IMR-90 (cell line): ENCODE measurements around the gene CALCOCO1. TPM values are rescaled to one million over a fixed set of nuclear protein-coding genes. Genes with fewer than 3 reads are reported as not detected.

Experiments
- ATAC-seq: fragments of 200-7000 bp; cut with Tn5 transposase; 2 replicates; pipeline ENCODE4 v1.9.1; 2020; ENCODE audit warnings: low read depth, mild to moderate bottlenecking, moderate library complexity
- BruUV-seq: library from RNA; stranded (reverse); fragments of 400-500 nt; replicated peaks from 2 replicates; lab custom pipeline; 2021; lab: Mats Ljungman, UMichigan
- CTCF ChIA-PET: fragments of 300-600 bp; formaldehyde crosslinking; extraction: SDS; loops from one replicate; lab custom pipeline; 2021; ENCODE audit warnings: antibody characterized with exemption; lab: Yijun Ruan, JAX
- POLR2A ChIA-PET: fragments of 300-600 bp; sonication (Branson Sonifier 250); formaldehyde crosslinking; loops from one replicate; lab custom pipeline; 2022; ENCODE audit warnings: antibody characterized with exemption; ENCODE audit not compliant: unreplicated experiment; lab: Charles Lee
- DNase-seq: peaks from one replicate; pipeline ENCODE4 v3.0.0; 2013
- H2AFZ ChIP-seq: replicated peaks from 2 replicates; pipeline ENCODE3; 2013; ENCODE audit warnings: low read length, mild to moderate bottlenecking; ENCODE audit not compliant: poor library complexity
- H2AK5ac ChIP-seq: 2 replicates; pipeline ENCODE4 v1.6.1; 2013; ENCODE audit warnings: low read depth, low read length, inconsistent platforms
- H2AK9ac ChIP-seq: replicated peaks from 2 replicates; pipeline ENCODE3; 2013; ENCODE audit warnings: mild to moderate bottlenecking, low read depth, low read length, moderate library complexity; ENCODE audit not compliant: poor library complexity
- H2BK120ac ChIP-seq: 2 replicates; pipeline ENCODE4 v1.6.1; 2013; ENCODE audit warnings: low read depth, low read length, inconsistent platforms
- H2BK15ac ChIP-seq: 3 replicates; pipeline ENCODE4 v1.6.1; 2013; ENCODE audit warnings: low read depth, low read length, inconsistent platforms
- H2BK20ac ChIP-seq: 2 replicates; pipeline ENCODE4 v1.6.1; 2013; ENCODE audit warnings: low read depth, mild to moderate bottlenecking, inconsistent platforms, low read length, moderate library complexity
- H2BK5ac ChIP-seq: 2 replicates; pipeline ENCODE4 v1.6.1; 2013; ENCODE audit warnings: mild to moderate bottlenecking, low read depth, low read length, inconsistent platforms; ENCODE audit not compliant: poor library complexity, severe bottlenecking
- H3K14ac ChIP-seq: replicated peaks from 2 replicates; pipeline ENCODE4 v1.6.1; 2013; ENCODE audit warnings: low read depth, low read length, inconsistent platforms
- H3K18ac ChIP-seq: 2 replicates; pipeline ENCODE4 v1.6.1; 2013; ENCODE audit warnings: low read depth, low read length, control low read depth
- H3K23ac ChIP-seq: 2 replicates; pipeline ENCODE4 v1.6.1; 2013; ENCODE audit warnings: low read depth, low read length, inconsistent platforms
- H3K27ac ChIP-seq: 2 replicates; pipeline ENCODE4 v1.5.1; 2013; ENCODE audit warnings: mild to moderate bottlenecking, control low read depth, low read length; ENCODE audit not compliant: insufficient read depth
- H3K27me3 ChIP-seq: 2 replicates; pipeline ENCODE4 v1.6.1; 2013; ENCODE audit warnings: low read length; ENCODE audit not compliant: control insufficient read depth, insufficient read depth
- H3K36me3 ChIP-seq: 2 replicates; pipeline ENCODE4 v1.6.1; 2013; ENCODE audit warnings: low read length, mixed read lengths; ENCODE audit not compliant: control insufficient read depth, insufficient read depth
- H3K4ac ChIP-seq: 2 replicates; pipeline ENCODE4 v1.6.1; 2013; ENCODE audit warnings: low read depth, low read length, inconsistent platforms
- H3K4me1 ChIP-seq: 2 replicates; pipeline ENCODE4 v1.6.1; 2013; ENCODE audit warnings: low read length, mixed read lengths; ENCODE audit not compliant: control insufficient read depth, insufficient read depth
- H3K4me2 ChIP-seq: 2 replicates; pipeline ENCODE4 v1.6.1; 2013; ENCODE audit warnings: low read depth, mild to moderate bottlenecking, control low read depth, low read length, moderate library complexity
- H3K4me3 ChIP-seq: 2 replicates; pipeline ENCODE4 v1.5.1; 2013; ENCODE audit warnings: low read depth, mild to moderate bottlenecking, control low read depth, low read length, moderate library complexity; ENCODE audit not compliant: insufficient read depth
- H3K56ac ChIP-seq: 2 replicates; pipeline ENCODE4 v1.6.1; 2013; ENCODE audit warnings: low read length, inconsistent platforms; ENCODE audit not compliant: insufficient read depth; ENCODE audit errors: extremely low read depth
- H3K79me1 ChIP-seq, 2 experiments: 2 replicates each; pipeline ENCODE4 v1.6.1; 2013; ENCODE audit warnings: low read length in 2 of 2, inconsistent platforms in 1 of 2, low read depth in 1 of 2
- H3K9ac ChIP-seq: 2 replicates; pipeline ENCODE4 v1.6.1; 2013; ENCODE audit warnings: low read depth, low read length, control low read depth
- H3K9me1 ChIP-seq: 2 replicates; pipeline ENCODE4 v1.6.1; 2013; ENCODE audit warnings: low read length, inconsistent platforms; ENCODE audit not compliant: insufficient read depth
- H3K9me3 ChIP-seq: 2 replicates; pipeline ENCODE4 v1.6.1; 2013; ENCODE audit warnings: low read length; ENCODE audit not compliant: control insufficient read depth, insufficient read depth
- H4K20me1 ChIP-seq: 2 replicates; pipeline ENCODE4 v1.6.1; 2013; ENCODE audit warnings: low read length, inconsistent platforms; ENCODE audit not compliant: insufficient read depth
- H4K5ac ChIP-seq: 2 replicates; pipeline ENCODE4 v1.6.1; 2013; ENCODE audit warnings: mild to moderate bottlenecking, low read depth, low read length, control low read depth
- H4K8ac ChIP-seq, 2 experiments: 2 replicates each; pipeline ENCODE4 v1.6.1; 2013; ENCODE audit warnings: low read depth in 2 of 2, low read length in 2 of 2, control low read depth in 1 of 2, inconsistent platforms in 1 of 2
- H4K91ac ChIP-seq: 2 replicates; pipeline ENCODE4 v1.6.1; 2013; ENCODE audit warnings: low read depth, low read length, inconsistent platforms; ENCODE audit not compliant: insufficient read depth
- BHLHE40 ChIP-seq: fragments of 150-350 bp; IDR thresholded peaks from 2 replicates; pipeline ENCODE4 v1.6.1; 2016; ENCODE audit warnings: mild to moderate bottlenecking, low read depth, low read length
- CHD1 ChIP-seq: IDR thresholded peaks from 2 replicates; pipeline ENCODE4 v1.6.1; 2012; ENCODE audit warnings: low read depth, low read length, improper control_type of control experiment
- CTCF ChIP-seq: conservative IDR thresholded peaks from 2 replicates; pipeline ENCODE4 v1.5.1; 2012; ENCODE audit warnings: mild to moderate bottlenecking, low read depth, low read length, improper control_type of control experiment
- ELK1 ChIP-seq: fragments of 150-350 bp; IDR thresholded peaks from 2 replicates; pipeline ENCODE4 v1.6.1; 2016; ENCODE audit warnings: low read depth, mild to moderate bottlenecking, low read length, moderate library complexity, borderline replicate concordance
- MAFK ChIP-seq: IDR thresholded peaks from 2 replicates; pipeline ENCODE4 v1.6.1; 2012; ENCODE audit warnings: low read depth, low read length, improper control_type of control experiment
- MAZ ChIP-seq: IDR thresholded peaks from 2 replicates; pipeline ENCODE4 v1.6.1; 2012; ENCODE audit warnings: low read depth, mild to moderate bottlenecking, low read length, improper control_type of control experiment, moderate library complexity, borderline replicate concordance
- MXI1 ChIP-seq: IDR thresholded peaks from 2 replicates; pipeline ENCODE4 v1.6.1; 2012; ENCODE audit warnings: low read depth, mild to moderate bottlenecking, low read length, moderate library complexity, borderline replicate concordance
- NFE2L2 ChIP-seq: fragments of 150-350 bp; IDR thresholded peaks from 2 replicates; pipeline ENCODE4 v1.6.1; 2016; ENCODE audit warnings: low read depth, mild to moderate bottlenecking, low read length
- POLR2A ChIP-seq: IDR thresholded peaks from 2 replicates; pipeline ENCODE4 v1.6.1; 2012; ENCODE audit warnings: mild to moderate bottlenecking, low read depth, low read length
- RAD21 ChIP-seq: IDR thresholded peaks from 2 replicates; pipeline ENCODE4 v1.6.1; 2012; ENCODE audit warnings: low read length, improper control_type of control experiment
- RCOR1 ChIP-seq: IDR thresholded peaks from 2 replicates; pipeline ENCODE4 v1.6.1; 2012; ENCODE audit warnings: mild to moderate bottlenecking, low read length, improper control_type of control experiment; ENCODE audit not compliant: insufficient replicate concordance
- RFX5 ChIP-seq: IDR thresholded peaks from 2 replicates; pipeline ENCODE4 v1.8.0; 2012; ENCODE audit warnings: low read depth, mild to moderate bottlenecking, low read length, moderate library complexity
- SMC3 ChIP-seq: fragments of 150-350 bp; IDR thresholded peaks from 2 replicates; pipeline ENCODE4 v1.6.1; 2016; ENCODE audit warnings: low read depth, mild to moderate bottlenecking, antibody characterized with exemption, low read length, moderate library complexity
- USF2 ChIP-seq: fragments of 150-350 bp; IDR thresholded peaks from 2 replicates; pipeline ENCODE4 v1.6.1; 2017; ENCODE audit warnings: mild to moderate bottlenecking, antibody characterized with exemption, low read length, low read depth
- WGBS, 2 experiments: methylation state at CpG; one replicate each; pipeline versions ENCODE4 v1.1.5 to v1.1.7; 2013; ENCODE audit warnings: missing lambda C conversion rate in 2 of 2; ENCODE audit not compliant: insufficient read length in 1 of 2; ENCODE audit errors: extremely low coverage in 2 of 2; 5-methylcytosine and 5-hydroxymethylcytosine counted together
- dilution Hi-C: fragments of 300-500 bp; cut with HindIII; formaldehyde crosslinking; loops from one replicate; pipeline ENCODE4 v1.14.3; 2018; ENCODE audit warnings: low sequenced_read_pairs; ENCODE audit not compliant: unreplicated experiment
- in situ Hi-C: fragments of 300-500 bp; cut with MboI; formaldehyde crosslinking; loops from 3 replicates; pipeline ENCODE4 v1.14.3; 2019; ENCODE audit warnings: low sequenced_read_pairs, inconsistent platforms, mixed read lengths
- intact Hi-C: fragments of 100-400 bp; cut with micrococcal nuclease; formaldehyde crosslinking; loops from 2 replicates; pipeline ENCODE4 v1.10.0; 2022
- polyA plus RNA-seq, 3 experiments: library from polyadenylated mRNA; depleted of rRNA; stranded (reverse); fragments of >200 nt; gene quantifications; 2 replicates each; pipeline ENCODE4 v1.2.3, GENCODE V29; 2012; ENCODE audit warnings: low replicate concordance in 1 of 3
- total RNA-seq: library from RNA; depleted of rRNA; stranded (reverse); fragments of >200 nt; gene quantifications from 2 replicates; pipeline ENCODE4 v1.2.3, GENCODE V29; 2012

CALCOCO1 gene
- total and polyA plus RNA-seq, 2 of the 4 experiments (the other 2 are of a cell fraction) = 156 to 169 TPM

GRCh38 chr12:53677800-53678148, 49.5 kb downstream of the CALCOCO1 start:
- BruUV-seq = no TSS peak
- POLR2A ChIA-PET = interaction anchor here (0.5 kb wide), 1 partner anchor 50 kb away, joined by 3 read pairs; no protein-coding TSS in a partner anchor
- intact Hi-C loops = loop anchor here (5.0 kb wide), 1 partner anchor 50 kb away; the partner anchor contains the start of gene CALCOCO1

More at GRCh38 chr12:53677800-53678148, 49.5 kb downstream of the CALCOCO1 start:
- Histone ChIP-seq H2BK5ac (no peak overlapping the region), H4K8ac (peak overlapping the region; percentile 75 to 98), H2AK9ac (no peak overlapping the region), H3K27ac (no peak overlapping the region; the same call in 1 of the 2 replicates), H3K4me3 (no peak overlapping the region), H3K18ac (peak overlapping the region; percentile 24; the same call in 1 of the 2 replicates), H3K79me1 (peaks cover 20 to 23% of the 10 kb centered on the region in 2 experiments), H3K27me3 (no peaks in the 10 kb centered on the region), H4K20me1 (no peaks in the 10 kb centered on the region), H3K36me3 (peaks cover 3% of the 10 kb centered on the region), H3K9me3 (no peaks in the 10 kb centered on the region), H3K4ac (peak overlapping the region; percentile 69), H3K56ac (0 out of 2 replicates have a peak overlapping the region, but pooled peaks have one; percentile 58), H2BK120ac (peak overlapping the region; percentile 7), H3K4me1 (peaks cover 18% of the 10 kb centered on the region), H2BK20ac (peak overlapping the region; percentile 32; the same call in 1 of the 2 replicates), H3K9ac (peak overlapping the region; percentile 57; the same call in 1 of the 2 replicates), H4K5ac (peak overlapping the region; percentile 73), H3K14ac (peak overlapping the region; percentile 26; the same call in 1 of the 2 replicates), H2AFZ (peak overlapping the region; percentile 97), H2AK5ac (no peak overlapping the region; the same call in 1 of the 2 replicates), H2BK15ac (peak overlapping the region; percentile 80; the same call in 2 of the 3 replicates), H3K9me1 (0 out of 2 replicates have a peak, but pooled peaks cover 12% of the 10 kb centered on the region), H3K23ac (peak overlapping the region; percentile 85), H4K91ac (peak overlapping the region; percentile 50), H3K4me2 (peak overlapping the region; percentile 45; the same call in 1 of the 2 replicates)
- CTCF ChIA-PET = interaction anchor here (1.2 kb wide), 1 partner anchor 53 kb away, joined by 4 read pairs; no protein-coding TSS in a partner anchor
- no CpG with 5 or more reads among the region's 5 CpGs for WGBS, 2 experiments
- dilution Hi-C loops = no loop called here
- TF ChIP-seq CTCF (no peak), NFE2L2 (no peak), RFX5 (no peak), POLR2A (no peak), CHD1 (no peak), BHLHE40 (no peak), SMC3 (no peak), USF2 (no peak), MAZ (no peak), RCOR1 (no peak), MAFK (no peak), MXI1 (no peak), ELK1 (no peak), RAD21 (no peak)
- no peak for ATAC-seq
- no peak for DNase-seq
- in situ Hi-C loops = loop anchor here (5.0 kb wide), 1 partner anchor 135 kb away; no protein-coding TSS in a partner anchor
